SH-SY5Y (cell line): ENCODE results near the gene MVK.
A peak's percentile ranks its signal among the peaks of the same experiment; 100 is the strongest.

Source experiments
- GATA2 ChIP-seq: IDR thresholded peaks from 2 replicates; pipeline ENCODE4 v1.6.1; 2011; ENCODE audit warnings: mild to moderate bottlenecking, low read depth, low read length
- GATA3 ChIP-seq: IDR thresholded peaks from 2 replicates; pipeline ENCODE4 v1.6.1; 2011; ENCODE audit warnings: low read depth, mild to moderate bottlenecking, low read length, moderate library complexity

The MVK gene

GRCh38 chr12:109586385-109587296 lies 13.0 kb downstream of the MVK start:
- TF ChIP-seq GATA3 (no peak), GATA2 (no peak)

GRCh38 chr12:109587921-109588320 lies 14.3 kb downstream of the MVK start:
- TF ChIP-seq GATA2: no peak
- TF ChIP-seq GATA3: no peak

GRCh38 chr12:109588461-109589239 lies 15.1 kb downstream of the MVK start:
- no peak for TF ChIP-seq GATA3
- TF ChIP-seq GATA2: no peak

DNA sequence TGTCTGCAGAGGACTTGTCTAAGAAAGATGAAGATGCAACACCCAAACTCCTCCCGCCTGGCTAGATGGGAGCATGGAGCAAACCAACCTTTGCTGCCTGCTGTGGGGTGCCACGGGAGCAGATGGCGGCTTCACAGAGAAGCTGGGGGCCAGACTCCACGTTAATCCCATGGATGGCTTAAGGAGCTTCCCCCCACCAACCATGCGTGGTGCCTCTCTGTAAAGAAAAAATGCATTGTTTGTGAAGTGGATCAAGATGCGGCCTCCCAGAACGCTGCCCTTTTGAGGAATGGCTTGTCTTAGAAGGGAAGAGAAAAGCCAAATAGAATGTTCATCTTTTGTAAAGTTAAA lies 15.6 kb downstream of the MVK start:
- TF ChIP-seq GATA2 (no peak), GATA3 (no peak)

GRCh38 chr12:109589691-109590245 lies 16.2 kb downstream of the MVK start:
- TF ChIP-seq GATA2: no peak
- TF ChIP-seq GATA3: no peak

- no peak for TF ChIP-seq GATA3
Measured at GRCh38 chr12:109590566-109590965, 17.0 kb downstream of the MVK start.

- TF ChIP-seq GATA2: peak; percentile 88
- no peak for TF ChIP-seq GATA3
Measured at GRCh38 chr12:109591041-109591440, 17.4 kb downstream of the MVK start.

GRCh38 chr12:109592195-109592904 lies 18.8 kb downstream of the MVK start:
- TF ChIP-seq GATA3: no peak
- no peak for TF ChIP-seq GATA2

DNA sequence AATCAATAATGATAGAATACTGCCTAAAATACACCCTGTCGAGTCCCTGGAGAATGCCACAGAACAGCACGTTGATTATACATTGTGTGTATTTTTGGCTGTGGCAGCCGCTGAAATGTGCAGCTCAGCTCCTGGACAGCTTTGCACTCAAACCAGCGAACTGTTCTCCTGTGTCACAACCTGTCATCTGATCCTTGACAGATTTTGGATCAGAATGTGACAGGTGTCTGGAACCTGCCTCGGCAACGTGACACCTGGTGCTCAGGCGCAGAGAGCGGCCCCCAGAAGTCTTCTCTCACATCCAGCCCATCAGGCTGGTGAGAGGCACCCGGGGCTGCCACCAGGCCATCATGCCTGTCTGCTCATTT lies 19.3 kb downstream of the MVK start:
- TF ChIP-seq GATA2: no peak
- TF ChIP-seq GATA3: no peak

DNA sequence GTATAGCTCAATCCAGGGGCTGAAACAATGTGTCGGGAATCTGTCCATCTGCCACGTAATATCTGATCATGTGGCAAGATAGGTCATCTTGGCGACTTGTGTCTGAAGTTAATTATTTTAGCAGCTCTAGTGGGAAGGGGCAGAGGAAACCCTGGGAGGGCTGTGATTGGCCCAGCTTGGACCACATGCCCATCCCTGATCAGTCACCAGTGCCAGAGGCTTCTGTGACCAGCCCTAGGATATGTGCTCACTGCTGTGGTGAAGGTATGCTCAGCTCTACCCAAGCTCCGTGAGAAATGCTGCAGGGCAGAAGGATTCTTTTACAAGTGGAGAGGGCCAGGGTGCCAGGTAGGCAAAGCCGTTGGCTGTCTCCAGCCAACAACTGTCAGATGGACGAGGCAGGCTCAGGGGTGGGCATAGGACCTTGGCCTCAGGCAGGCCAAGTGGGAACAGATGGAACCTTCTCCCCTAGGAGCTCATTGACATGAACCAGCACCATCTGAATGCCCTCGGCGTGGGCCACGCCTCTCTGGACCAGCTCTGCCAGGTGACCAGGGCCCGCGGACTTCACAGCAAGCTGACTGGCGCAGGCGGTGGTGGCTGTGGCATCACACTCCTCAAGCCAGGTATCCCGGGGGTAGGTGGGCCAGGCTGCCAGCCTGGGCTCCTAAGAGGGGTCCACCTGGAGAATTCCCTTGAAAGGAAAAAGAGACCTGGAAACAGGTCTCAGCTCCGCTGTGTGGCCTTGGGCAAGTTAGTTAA lies 21.1 kb downstream of the MVK start:
- TF ChIP-seq GATA3 (no peak), GATA2 (no peak)

DNA sequence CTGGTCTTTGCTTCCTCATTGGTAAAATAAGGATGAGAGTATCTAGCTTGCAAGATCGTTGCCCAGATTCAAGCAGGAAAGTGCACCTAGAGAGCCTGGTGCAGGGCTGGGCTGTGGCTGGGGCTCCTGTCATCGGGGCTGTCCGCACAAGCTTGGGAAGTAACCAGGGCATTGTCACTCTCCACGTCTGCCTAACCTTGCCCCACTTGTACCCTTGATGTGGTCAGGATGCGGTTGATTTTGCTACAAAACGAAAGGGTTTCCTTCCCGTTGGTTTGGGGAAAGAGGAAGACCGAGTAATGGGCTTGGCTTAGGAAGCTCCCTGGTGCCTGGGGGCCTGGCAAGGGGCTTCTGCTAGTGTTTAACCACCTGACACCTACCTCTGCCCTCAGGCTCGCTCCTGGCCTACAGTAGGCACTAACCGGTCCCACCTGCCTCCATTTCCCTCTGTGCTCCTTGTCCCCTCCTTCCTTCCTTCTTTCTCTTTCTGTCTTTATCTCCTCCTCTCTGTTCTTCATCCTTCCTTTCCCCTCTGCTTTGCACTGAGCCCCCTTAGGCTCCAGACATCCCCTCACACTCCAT lies 21.8 kb downstream of the MVK start:
- TF ChIP-seq GATA2: no peak
- no peak for TF ChIP-seq GATA3

DNA sequence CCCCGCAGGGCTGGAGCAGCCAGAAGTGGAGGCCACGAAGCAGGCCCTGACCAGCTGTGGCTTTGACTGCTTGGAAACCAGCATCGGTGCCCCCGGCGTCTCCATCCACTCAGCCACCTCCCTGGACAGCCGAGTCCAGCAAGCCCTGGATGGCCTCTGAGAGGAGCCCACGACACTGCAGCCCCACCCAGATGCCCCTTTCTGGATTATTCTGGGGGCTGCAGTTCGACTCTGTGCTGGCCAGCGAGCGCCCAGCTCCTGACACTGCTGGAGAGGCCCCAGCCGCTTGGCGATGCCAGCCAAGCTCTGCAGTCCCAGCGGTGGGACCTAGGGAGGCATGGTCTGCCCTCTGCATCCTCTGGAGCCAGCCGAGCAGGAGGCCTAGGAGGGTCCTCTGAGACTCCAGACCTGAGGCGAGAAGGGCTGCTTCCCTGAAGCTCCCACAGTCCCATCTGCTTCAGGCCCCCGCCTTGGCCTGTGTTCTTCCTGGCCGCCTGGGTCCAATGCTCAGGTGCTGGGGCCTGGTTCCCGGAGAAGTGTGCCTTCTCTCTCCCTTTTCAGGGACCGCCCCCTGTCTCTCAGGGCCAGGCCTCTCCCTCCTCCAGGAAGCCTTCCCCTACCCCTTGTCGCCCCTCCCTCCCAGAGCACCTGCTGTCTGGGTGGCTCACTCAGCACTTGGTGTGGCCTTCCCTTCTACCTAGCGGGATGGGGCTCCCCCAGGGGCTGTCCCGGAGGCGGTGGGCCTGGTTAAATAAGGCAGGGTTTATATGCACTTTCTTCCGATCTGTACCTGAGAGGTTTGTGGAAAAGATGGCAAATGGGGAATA lies 23.0 kb downstream of the MVK start:
- TF ChIP-seq GATA3 (no peak), GATA2 (no peak)
